ENCODE measurements around the gene FGD2. TPM values are rescaled to one million over a fixed set of nuclear protein-coding genes. Genes with fewer than 3 reads are reported as not detected.

Gene FGD2
- total RNA-seq, 4 donors from 2014 or later, result 14.9 to 25.8 (median 23.1) TPM

- TF ChIP-seq CTCF (IDR thresholded peaks at IDR 0.05) (no peak), POLR2A (IDR thresholded peaks at IDR 0.05) (no peak)
- 31 to 57% methylated on average over 9 of the region's 11 CpGs for WGBS, 2 donors
- intact Hi-C loops (cut with DNase I), result no loop called here
Observed at GRCh38 chr6:36963451-36964290, 41.8 kb upstream of the FGD2 start.

GRCh38 chr6:36964349-36964748 lies 41.1 kb upstream of the FGD2 start:
- peak overlapping the region; percentile 45 to 75 (median 53) for H3K27ac ChIP-seq
- DNase-seq, result peak; percentile 54
- WGBS, 2 donors, result 50 to 53% methylated on average over 6 of the region's 6 CpGs
- H3K4me3 ChIP-seq (replicated peaks in 1 of 3), result no peak overlapping the region
- intact Hi-C loops (cut with DNase I), result no loop called here
- no peaks in the 10 kb centered on the region for H3K27me3 ChIP-seq
- H3K9me3 ChIP-seq, result no peaks in the 10 kb centered on the region
- TF ChIP-seq POLR2A (IDR thresholded peaks at IDR 0.05) (no peak), CTCF (IDR thresholded peaks at IDR 0.05) (no peak)
- peaks cover 25 to 39% of the 10 kb centered on the region in 2 donors for H3K4me1 ChIP-seq
- peaks cover 24 to 25% of the 10 kb centered on the region in 2 donors for H3K36me3 ChIP-seq

More at GRCh38 chr6:36963451-36964290, 41.8 kb upstream of the FGD2 start:
- Histone ChIP-seq H3K4me3 (replicated peaks in 1 of 3) (no peak overlapping the region), H3K27ac (peak overlapping the region; percentile 52 to 75 (median 53)), H3K36me3 (peaks cover 17 to 18% of the 10 kb centered on the region in 2 donors), H3K9me3 (no peaks in the 10 kb centered on the region), H3K27me3 (no peaks in the 10 kb centered on the region), H3K4me1 (peaks cover 21 to 33% of the 10 kb centered on the region in 2 donors)
- peak; percentile 97 to 99 for DNase-seq

GRCh38 chr6:36964908-36965307 lies 40.5 kb upstream of the FGD2 start:
- intact Hi-C loops (cut with DNase I), result loop anchor here (5.0 kb wide), 1 partner anchor 53 kb away; no protein-coding TSS in a partner anchor

GRCh38 chr6:36967301-36967700 lies 38.2 kb upstream of the FGD2 start:
- WGBS, 2 donors, result 86 to 92% methylated on average over 2 to 3 of the region's 3 CpGs
- no peak for DNase-seq
- Histone ChIP-seq H3K9me3 (no peaks in the 10 kb centered on the region), H3K4me3 (replicated peaks in 1 of 3) (no peak overlapping the region), H3K27ac (no peak overlapping the region), H3K4me1 (peaks cover 54 to 61% of the 10 kb centered on the region in 2 donors), H3K27me3 (no peaks in the 10 kb centered on the region), H3K36me3 (peaks cover 47 to 54% of the 10 kb centered on the region in 2 donors)
- TF ChIP-seq CTCF (IDR thresholded peaks at IDR 0.05) (no peak), POLR2A (IDR thresholded peaks at IDR 0.05) (no peak)
- intact Hi-C loops (cut with DNase I), result loop anchor here (5.0 kb wide), 1 partner anchor 55 kb away; no protein-coding TSS in a partner anchor

More at GRCh38 chr6:36964908-36965307, 40.5 kb upstream of the FGD2 start:
- peaks cover 30% of the 10 kb centered on the region in 2 donors for H3K36me3 ChIP-seq
- no peak for TF ChIP-seq POLR2A (IDR thresholded peaks at IDR 0.05)
- no peak for TF ChIP-seq CTCF (IDR thresholded peaks at IDR 0.05)
- no peaks in the 10 kb centered on the region for H3K9me3 ChIP-seq
- H3K27ac ChIP-seq, result peak overlapping the region; percentile 45 to 75 (median 53)
- 67 to 79% methylated on average over 4 of the region's 4 CpGs for WGBS, 2 donors
- no peaks in the 10 kb centered on the region for H3K27me3 ChIP-seq
- DNase-seq, result no peak
- no peak overlapping the region for H3K4me3 ChIP-seq (replicated peaks in 1 of 3)
- H3K4me1 ChIP-seq, result peaks cover 31 to 45% of the 10 kb centered on the region in 2 donors

- Histone ChIP-seq H3K9me3 (no peaks in the 10 kb centered on the region), H3K4me1 (peaks cover 59 to 66% of the 10 kb centered on the region in 2 donors), H3K36me3 (peaks cover 47 to 58% of the 10 kb centered on the region in 2 donors), H3K4me3 (replicated peaks in 1 of 3) (no peak overlapping the region), H3K27ac (no peak overlapping the region), H3K27me3 (no peaks in the 10 kb centered on the region)
- WGBS, 2 donors, result 76 to 87% methylated on average over 4 of the region's 4 CpGs
- DNase-seq, result no peak
- intact Hi-C loops (cut with DNase I), result loop anchor here (5.0 kb wide), 1 partner anchor 55 kb away; no protein-coding TSS in a partner anchor
- no peak for TF ChIP-seq CTCF (IDR thresholded peaks at IDR 0.05)
- TF ChIP-seq POLR2A (IDR thresholded peaks at IDR 0.05), result no peak
Observed at GRCh38 chr6:36967757-36968156, 37.7 kb upstream of the FGD2 start.
